Endothelial cell of umbilical vein (primary cell): ENCODE measurements around the gene MACF1. TPM values are rescaled to one million over a fixed set of nuclear protein-coding genes. Genes with fewer than 3 reads are reported as not detected.

Source experiments
- BruUV-seq: library from RNA; stranded (reverse); fragments of 400-500 nt; replicated peaks from 2 replicates; lab custom pipeline; 2021; lab: Mats Ljungman, UMichigan
- CTCF ChIA-PET: fragments of 300-600, 350-600 bp; sonication (Branson Sonifier 250); formaldehyde crosslinking; loops from one replicate; lab custom pipeline; 2021; ENCODE audit warnings: antibody characterized with exemption, inconsistent platforms; lab: Charles Lee
- POLR2A ChIA-PET: fragments of 300-600, 350-600 bp; sonication (Branson Sonifier 250); formaldehyde crosslinking; loops from one replicate; lab custom pipeline; 2021; ENCODE audit warnings: antibody characterized with exemption, inconsistent platforms; lab: Charles Lee
- DNase-seq: peaks from one replicate; pipeline ENCODE4 v3.0.0-alpha.2; 2011; ENCODE audit warnings: low read depth, low spot score
- FAIRE-seq: peaks from 2 replicates; lab custom pipeline; 2011; peaks lifted over from hg19 to GRCh38; lab: Jason Lieb, UNC
- H2AFZ ChIP-seq: 2 replicates; pipeline ENCODE4 v1.6.0; 2012; ENCODE audit warnings: low read depth, low read length, control low read depth, inconsistent platforms
- H3K27ac ChIP-seq: 2 replicates; pipeline ENCODE4 v1.5.1; 2011; ENCODE audit warnings: low read depth, mild to moderate bottlenecking, control low read depth, low read length, moderate library complexity; ENCODE audit not compliant: insufficient read depth
- H3K27me3 ChIP-seq, 2 experiments: 2 replicates each; pipeline versions ENCODE4 v1.6.0 to v1.6.1; 2011; ENCODE audit warnings: low read length in 2 of 2, mixed read lengths in 1 of 2; ENCODE audit not compliant: control insufficient read depth in 2 of 2, insufficient read depth in 2 of 2
- H3K36me3 ChIP-seq, 2 experiments: 2 replicates in 1 of 2; 3 replicates in 1 of 2; pipeline ENCODE4 v1.5.1; 2011; ENCODE audit warnings: low read length in 2 of 2, mild to moderate bottlenecking in 1 of 2, moderate library complexity in 1 of 2; ENCODE audit not compliant: control insufficient read depth in 2 of 2, insufficient read depth in 2 of 2; ENCODE audit errors: extremely low read depth in 1 of 2
- H3K4me1 ChIP-seq: 3 replicates; pipeline ENCODE4 v1.5.1; 2011; ENCODE audit warnings: mild to moderate bottlenecking, low read length; ENCODE audit not compliant: control insufficient read depth, insufficient read depth; ENCODE audit errors: extremely low read depth
- H3K4me2 ChIP-seq: 2 replicates; pipeline ENCODE4 v1.6.1; 2011; ENCODE audit warnings: low read length, control low read depth, mixed read lengths; ENCODE audit not compliant: insufficient read depth
- H3K4me3 ChIP-seq, 3 experiments: fragments of 200-600 bp in 1 of 3; sonication (generic), shearing (Covaris generic) in 1 of 3; replicated peaks in 1 of 3; 2 replicates each; pipeline ENCODE4 v1.5.1; 2011 to 2016; ENCODE audit warnings: control low read depth in 3 of 3, low read length in 3 of 3, mild to moderate bottlenecking in 2 of 3, inconsistent platforms in 1 of 3, low read depth in 1 of 3, moderate library complexity in 1 of 3; ENCODE audit not compliant: insufficient read depth in 1 of 3
- H3K79me2 ChIP-seq: 2 replicates; pipeline ENCODE4 v1.6.0; 2012; ENCODE audit warnings: low read length, inconsistent platforms; ENCODE audit not compliant: control insufficient read depth, insufficient read depth
- H3K9ac ChIP-seq: replicated peaks from 2 replicates; pipeline ENCODE3; 2011; ENCODE audit warnings: low read length, control low read depth; ENCODE audit not compliant: insufficient read depth; ENCODE audit errors: extremely low read depth
- H3K9me1 ChIP-seq: replicated peaks from 3 replicates; pipeline ENCODE4 v1.6.0; 2011; ENCODE audit warnings: mild to moderate bottlenecking, low read length; ENCODE audit not compliant: control insufficient read depth, insufficient read depth; ENCODE audit errors: extremely low read depth
- H3K9me3 ChIP-seq: replicated peaks from 2 replicates; pipeline ENCODE4 v1.5.1; 2012; ENCODE audit warnings: low read length, inconsistent platforms; ENCODE audit not compliant: control insufficient read depth, insufficient read depth
- H4K20me1 ChIP-seq: replicated peaks from 2 replicates; pipeline ENCODE3; 2011; ENCODE audit warnings: mild to moderate bottlenecking, low read length; ENCODE audit not compliant: control insufficient read depth, insufficient read depth; ENCODE audit errors: extremely low read depth
- CTCF ChIP-seq, 2 donors: IDR thresholded peaks; 1 replicate in 1 of 2; 2 replicates in 1 of 2; pipeline ENCODE4 v1.5.1; 2011; ENCODE audit warnings: low read length in 2 of 2, mild to moderate bottlenecking in 2 of 2, moderate library complexity in 2 of 2, control low read depth in 1 of 2, inconsistent platforms in 1 of 2, low read depth in 1 of 2; ENCODE audit not compliant: insufficient read depth in 1 of 2; ENCODE audit errors: extremely low read depth in 1 of 2
- EZH2 ChIP-seq: IDR thresholded peaks from 2 replicates; pipeline ENCODE4 v1.6.1; 2012; ENCODE audit warnings: borderline replicate concordance, low read depth, mild to moderate bottlenecking, moderate library complexity, low read length, inconsistent platforms; ENCODE audit not compliant: severe bottlenecking
- GATA2 ChIP-seq: IDR thresholded peaks from 2 replicates; pipeline ENCODE4 v1.7.0; 2011; ENCODE audit warnings: low read depth, mild to moderate bottlenecking, moderate library complexity, mixed read lengths, low read length; ENCODE audit not compliant: insufficient read length, insufficient read depth
- JUN ChIP-seq: IDR thresholded peaks from 2 replicates; pipeline ENCODE4 v1.6.1; 2011; ENCODE audit warnings: borderline replicate concordance, low read depth; ENCODE audit not compliant: insufficient read length, insufficient read depth
- MAX ChIP-seq: IDR thresholded peaks from 2 replicates; pipeline ENCODE4 v1.6.1; 2011; ENCODE audit not compliant: insufficient read depth, insufficient read length
- POLR2A ChIP-seq: IDR thresholded peaks from 2 replicates; pipeline ENCODE4 v1.6.1; 2012; ENCODE audit warnings: low read depth, mild to moderate bottlenecking, control low read depth, low read length
- POLR2AphosphoS5 ChIP-seq: IDR thresholded peaks from 2 replicates; pipeline ENCODE4 v1.6.1; 2012; ENCODE audit warnings: low read depth, mild to moderate bottlenecking, control low read depth, low read length, moderate library complexity; ENCODE audit not compliant: insufficient read depth
- dilution Hi-C: fragments of 300-500 bp; cut with MboI; formaldehyde crosslinking; loops from one replicate; pipeline ENCODE4 v1.15.0; 2019; ENCODE audit warnings: low sequenced_read_pairs; ENCODE audit not compliant: extremely low pct_ligation_motif_present
- intact Hi-C: fragments of 100-400 bp; cut with micrococcal nuclease; formaldehyde crosslinking; loops from one replicate; pipeline ENCODE4 v1.10.0; 2022
- polyA plus RNA-seq, 4 experiments: library from polyadenylated mRNA; depleted of rRNA in 3 of 4; stranded (reverse) in 3 of 4; unstranded in 1 of 4; fragments of >200 nt; gene quantifications; 2 replicates each; pipeline versions ENCODE4 v1.2.1 to v1.2.3, GENCODE V29; 2011 to 2012; ENCODE audit warnings: missing spikeins in 1 of 4
- total RNA-seq: library from RNA; stranded (reverse); gene quantifications from 2 replicates; pipeline ENCODE4 v1.2.3, GENCODE V29; 2021

MACF1 gene
- total and polyA plus RNA-seq, 2 donors (not counting 3 experiments of a cell fraction or from before 2014, with no cell fraction given), result 122 to 587 TPM

GRCh38 chr1:39469150-39469549 lies 264.7 kb downstream of the MACF1 start:
- intact Hi-C loops, result no loop called here
- POLR2A ChIA-PET, result no interaction called here

GRCh38 chr1:39470040-39470439 lies 265.5 kb downstream of the MACF1 start:
- no peak overlapping the region for H3K4me2 ChIP-seq
- TF ChIP-seq MAX (no peak), GATA2 (no peak), EZH2 (no peak), CTCF (IDR thresholded peaks at IDR 0.05; ENCODE audit: extremely low read depth in 1 of 2, insufficient read depth in 1 of 2, low read depth in 1 of 2, low read length in 2 of 2) (no peak), JUN (no peak), POLR2AphosphoS5 (no peak), POLR2A (no peak)
- H3K27ac ChIP-seq, result no peak overlapping the region
- no TSS peak for BruUV-seq
- H3K79me2 ChIP-seq, result peaks cover 2% of the 10 kb centered on the region
- dilution Hi-C loops (no loop called here), intact Hi-C loops (no loop called here)
- no peak overlapping the region for H2AFZ ChIP-seq
- no peaks in the 10 kb centered on the region for H4K20me1 ChIP-seq
- H3K4me3 ChIP-seq, result no peak overlapping the region
- H3K36me3 ChIP-seq, result peaks cover 40 to 42% of the 10 kb centered on the region in 2 experiments
- H3K4me1 ChIP-seq, result no peaks in the 10 kb centered on the region
- CTCF ChIA-PET, result interaction anchor here (3.2 kb wide), 1 partner anchor 69 kb away, joined by 9 read pairs; no protein-coding TSS in a partner anchor
- no peaks in the 10 kb centered on the region for H3K9me3 ChIP-seq
- no peaks in the 10 kb centered on the region for H3K27me3 ChIP-seq
- DNase-seq (no peak), FAIRE-seq (no peak)
- POLR2A ChIA-PET, result no interaction called here
- no peak overlapping the region for H3K9ac ChIP-seq
- no peaks in the 10 kb centered on the region for H3K9me1 ChIP-seq

More at GRCh38 chr1:39469150-39469549, 264.7 kb downstream of the MACF1 start:
- no peak for TF ChIP-seq GATA2
- TF ChIP-seq EZH2, result no peak
- TF ChIP-seq JUN, result no peak
- no peak for TF ChIP-seq POLR2AphosphoS5
- Histone ChIP-seq H3K27ac (no peak overlapping the region), H4K20me1 (no peaks in the 10 kb centered on the region), H3K9me3 (no peaks in the 10 kb centered on the region), H3K4me1 (no peaks in the 10 kb centered on the region), H3K4me2 (no peak overlapping the region), H3K27me3 (no peaks in the 10 kb centered on the region), H3K79me2 (peaks cover 2% of the 10 kb centered on the region), H3K9ac (no peak overlapping the region), H2AFZ (no peak overlapping the region), H3K4me3 (no peak overlapping the region), H3K36me3 (peaks cover 42% of the 10 kb centered on the region in 2 experiments), H3K9me1 (no peaks in the 10 kb centered on the region)
- no peak for DNase-seq
- dilution Hi-C loops, result no loop called here
- FAIRE-seq, result no peak
- CTCF ChIA-PET, result interaction anchor here (1.5 to 3.2 kb wide), 4 partner anchors 11 to 70 kb away, joined by 4 to 9 read pairs (median 4); no protein-coding TSS in a partner anchor
- BruUV-seq, result no TSS peak
